DMS 273 treated with DMSO at 0.1 percent for 48 hours (cell line): ENCODE data around the gene CLCN6.

ENCODE experiments used
- DNase-seq: peaks from one replicate; lab custom pipeline; 2025; lab: John Stamatoyannopoulos, UW

Gene CLCN6

GRCh38 chr1:11780380-11781147 lies 25.4 kb upstream of the CLCN6 start:
- DNase-seq: no peak

- DNase-seq: no peak
These were observed 24.7 kb upstream of the CLCN6 start for GRCh38 chr1:11781297-11781696.

GRCh38 chr1:11782127-11782708 lies 23.8 kb upstream of the CLCN6 start:
- no peak for DNase-seq

- no peak for DNase-seq
These were observed 22.4 kb upstream of the CLCN6 start for GRCh38 chr1:11783556-11783955.

- no peak for DNase-seq
These were observed 21.6 kb upstream of the CLCN6 start for GRCh38 chr1:11784256-11784992.

DNA sequence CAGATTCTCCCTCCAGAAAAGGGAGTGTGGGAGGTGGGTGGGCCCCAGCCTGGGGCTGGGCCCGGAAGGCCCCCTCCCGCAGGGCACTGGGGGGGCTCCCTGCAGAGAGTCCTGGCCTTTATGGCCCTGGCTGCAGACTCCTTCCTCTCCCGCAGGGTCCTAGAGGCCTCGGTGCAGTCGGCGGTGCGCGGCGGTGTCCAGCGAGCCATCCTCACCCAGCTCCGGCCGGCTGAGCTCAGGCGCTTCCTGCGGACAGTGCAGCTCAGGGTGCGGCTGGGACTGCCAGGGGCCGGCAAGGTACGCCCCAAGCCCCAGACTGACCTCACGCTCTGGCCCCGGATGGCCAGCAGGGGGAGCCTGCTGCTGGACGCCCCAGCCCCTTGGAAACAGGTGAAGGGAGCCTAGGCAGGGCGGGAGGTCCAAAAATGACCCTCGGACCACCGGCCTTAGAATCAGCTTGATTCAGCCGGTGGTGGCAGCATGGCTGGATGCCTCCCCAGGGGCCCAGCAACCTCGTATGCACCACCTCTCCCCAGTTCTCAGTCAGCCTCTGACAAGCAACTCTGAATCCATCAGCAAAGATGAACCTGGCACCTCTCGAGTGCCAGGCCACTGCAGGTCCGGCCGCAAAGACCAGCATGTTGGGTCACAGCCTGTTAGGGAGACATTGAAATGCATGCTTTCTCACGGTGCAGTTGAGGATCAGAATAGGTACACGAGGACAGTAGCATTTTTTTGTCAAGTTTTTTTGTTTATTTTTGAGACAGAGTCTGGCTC lies 20.8 kb upstream of the CLCN6 start:
- DNase-seq: no peak

GRCh38 chr1:11786168-11786567 lies 19.8 kb upstream of the CLCN6 start:
- DNase-seq: no peak

DNA sequence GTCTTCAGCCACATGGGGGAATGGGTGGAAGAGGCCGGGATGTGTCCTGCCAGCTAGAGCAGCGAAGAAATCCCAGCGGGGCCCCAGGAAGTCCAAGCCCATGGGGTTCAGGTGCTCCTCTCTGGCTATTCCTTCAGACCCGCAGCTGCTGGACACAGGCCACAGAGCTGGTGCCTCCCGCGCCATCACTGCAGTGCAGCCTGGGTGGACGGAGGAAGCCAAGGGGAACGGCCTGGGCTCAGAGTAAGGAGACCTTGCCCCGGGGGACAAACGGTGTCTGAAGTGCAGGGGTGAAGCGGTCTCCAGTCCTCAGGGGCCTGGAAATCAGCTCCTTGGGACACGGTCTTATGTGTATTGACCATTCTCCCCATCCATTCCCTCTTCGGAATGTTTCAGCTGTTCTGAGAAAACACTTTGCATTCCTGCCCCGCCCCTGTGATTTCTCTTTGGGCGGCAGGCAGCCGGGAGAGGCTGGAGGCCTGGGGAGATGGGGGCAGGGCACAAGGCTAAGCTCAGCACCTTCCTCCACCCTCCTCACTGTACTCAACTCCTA lies 18.7 kb upstream of the CLCN6 start:
- DNase-seq: no peak

DNA sequence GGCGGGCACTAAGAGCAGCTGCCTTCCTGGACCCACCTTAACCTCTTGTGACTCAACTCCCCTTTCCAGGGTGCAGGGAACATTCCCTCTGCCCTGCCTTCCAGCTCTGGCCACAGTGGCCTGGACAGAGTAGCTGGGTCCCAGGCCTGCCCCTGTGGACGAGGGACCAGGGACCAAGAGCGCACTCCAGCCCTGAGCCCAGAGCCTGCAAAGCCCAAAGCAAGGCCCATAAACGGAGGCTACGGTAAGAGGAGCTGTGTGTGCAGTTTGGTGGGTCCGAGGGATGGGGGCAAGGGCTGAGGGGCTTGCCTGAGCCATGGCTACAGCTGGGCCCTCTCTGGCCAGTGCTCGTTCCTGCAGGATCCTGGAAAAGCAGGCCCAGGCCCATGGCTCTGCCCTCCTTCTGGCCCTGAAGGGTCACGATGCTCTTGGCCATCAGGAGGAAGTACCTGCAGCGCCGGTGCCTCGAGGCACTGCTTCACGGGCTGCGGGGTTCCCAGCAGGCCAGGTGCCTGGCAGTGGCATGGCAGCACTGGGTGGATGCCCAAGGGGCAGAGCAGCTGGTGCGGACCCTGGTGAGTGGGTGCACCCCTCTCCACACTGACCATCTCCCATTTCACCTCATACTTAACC lies 18.1 kb upstream of the CLCN6 start:
- DNase-seq: no peak

DNA sequence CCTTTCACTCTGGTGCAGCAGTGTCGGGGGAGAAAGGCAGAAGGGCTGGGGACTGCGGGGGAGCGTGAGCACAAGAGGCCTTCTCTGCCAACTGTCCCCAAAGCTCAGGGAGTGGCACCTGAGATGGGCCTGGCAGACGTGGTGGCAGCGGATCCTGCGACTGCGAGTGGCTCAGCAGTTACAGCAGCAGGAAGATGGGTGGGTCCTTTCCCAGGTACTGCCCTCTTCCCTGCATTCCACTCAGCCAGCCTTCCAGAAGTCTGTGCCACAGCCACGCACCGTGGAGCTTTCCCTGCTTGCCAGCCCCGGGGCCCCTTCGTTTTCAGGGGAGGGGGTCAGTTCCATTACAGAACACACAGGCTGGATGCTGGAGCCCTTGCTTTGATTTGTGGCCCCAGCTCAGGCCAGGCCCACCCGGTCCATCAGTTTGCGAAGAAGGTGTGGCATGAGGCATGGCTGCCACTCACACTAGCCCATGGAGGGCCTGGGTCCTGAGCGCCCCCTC lies 17.4 kb upstream of the CLCN6 start:
- no peak for DNase-seq

GRCh38 chr1:11789126-11790067 lies 16.6 kb upstream of the CLCN6 start:
- no peak for DNase-seq

GRCh38 chr1:11790101-11790879 lies 15.7 kb upstream of the CLCN6 start:
- DNase-seq: no peak

GRCh38 chr1:11790880-11791715 lies 14.9 kb upstream of the CLCN6 start:
- DNase-seq: no peak

DNA sequence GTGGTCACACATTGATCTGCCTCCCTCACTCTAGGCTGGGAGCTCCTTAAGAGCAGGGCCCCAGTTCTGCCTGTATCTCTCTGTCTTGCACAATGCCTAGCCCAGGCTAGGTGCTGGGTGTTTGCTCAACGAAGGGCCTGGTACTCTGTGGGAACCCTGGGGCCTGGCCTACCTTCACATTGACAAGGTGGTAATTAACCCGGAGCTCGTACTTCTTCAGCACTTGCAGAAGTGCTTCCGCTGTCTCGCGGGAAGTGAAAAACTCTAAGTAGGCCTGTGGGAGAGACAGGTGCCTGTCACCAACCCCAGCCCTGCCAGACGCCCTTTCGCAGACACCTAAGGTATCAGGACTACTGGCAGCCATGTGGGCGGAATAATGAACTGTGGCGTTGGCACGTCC lies 13.9 kb upstream of the CLCN6 start:
- DNase-seq: no peak

DNA sequence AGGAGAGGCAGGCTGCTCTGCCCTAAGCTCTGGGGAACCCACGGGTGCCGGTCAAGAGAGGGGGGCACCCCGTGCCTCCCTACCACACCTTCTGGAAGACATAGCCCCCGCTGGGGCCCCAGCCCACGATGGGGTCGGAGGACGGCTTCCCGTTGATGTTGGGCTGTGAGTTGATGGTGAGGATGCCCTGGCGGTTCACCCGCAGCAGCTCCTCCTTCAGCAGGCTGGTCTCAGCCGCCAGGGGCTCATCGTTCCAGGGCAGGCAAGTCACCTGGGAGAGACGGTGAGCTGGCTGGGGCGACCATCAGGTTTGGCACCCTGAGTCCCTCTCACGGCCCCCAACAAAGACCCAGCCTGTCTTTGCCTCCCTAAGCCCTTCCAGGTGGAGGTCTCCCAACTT lies 12.2 kb upstream of the CLCN6 start:
- no peak for DNase-seq

- no peak for DNase-seq
These were observed 11.3 kb upstream of the CLCN6 start for GRCh38 chr1:11794446-11795237.

- DNase-seq: no peak
These were observed 10.6 kb upstream of the CLCN6 start for GRCh38 chr1:11795238-11795890.
